Stomach (tissue), 4 donors: ENCODE results near the gene FBXO44.

ENCODE experiments used
- EP300 ChIP-seq: sonication (generic); formaldehyde crosslinking; IDR thresholded peaks from one replicate; pipeline ENCODE4 v1.6.1; 2017; ENCODE audit warnings: antibody characterized with exemption
- TF ChIP-seq, protein P1 (sequence below), 7 experiments: fragments of 450-650 bp in 4 of 7; fragments of 200-600 bp in 3 of 7; sonication (generic) in 3 of 7; IDR thresholded peaks; one replicate each; pipeline ENCODE4 v1.5.1; 2016 to 2019; ENCODE audit warnings: antibody characterized with exemption in 7 of 7, control low read depth in 2 of 7, mild to moderate bottlenecking in 1 of 7

DNA sequence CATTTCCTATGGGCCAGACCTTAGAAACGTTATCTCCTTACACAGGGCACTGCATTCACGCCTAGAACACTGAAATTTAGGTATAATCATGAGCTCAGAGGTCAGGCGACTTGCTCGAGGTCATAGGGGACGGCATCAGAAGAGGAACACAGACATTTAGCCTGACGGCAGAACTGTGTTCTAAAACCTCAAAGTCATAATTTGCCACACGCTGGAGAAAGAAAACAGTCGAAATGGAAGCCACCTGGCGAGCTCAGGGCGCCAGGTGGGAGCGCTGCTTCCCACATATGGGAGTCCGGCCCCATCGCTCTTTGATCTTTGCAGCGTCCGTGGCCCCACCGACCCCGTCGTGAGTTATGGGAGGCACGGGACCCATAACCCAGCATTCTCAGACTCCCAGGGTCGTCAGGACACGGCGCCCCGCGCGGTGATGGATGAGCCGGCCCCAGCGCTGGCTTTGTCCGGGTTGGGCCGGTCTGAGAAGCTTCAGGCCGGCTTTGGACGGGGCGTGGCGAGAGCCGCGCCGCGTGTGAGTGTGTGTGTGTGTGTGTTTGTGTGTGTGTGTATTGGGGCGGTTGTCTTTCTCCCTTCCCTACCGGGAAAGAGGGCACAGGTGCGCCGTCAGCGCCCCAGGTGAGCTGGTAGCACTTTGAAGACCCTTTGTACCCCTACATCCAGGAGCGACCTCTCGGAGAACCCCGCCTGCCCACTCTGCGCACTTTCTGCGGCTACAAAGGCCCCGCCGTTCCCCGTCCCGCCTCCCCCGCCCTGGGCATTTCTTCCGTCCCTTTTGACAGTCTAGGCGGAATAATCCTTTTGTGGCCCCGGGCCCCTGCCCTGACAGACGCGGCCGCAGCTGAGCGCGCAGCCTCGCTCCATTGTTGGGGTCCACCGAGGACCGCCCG lies 36.0 kb downstream of the FBXO44 start:
- TF ChIP-seq, protein P1, sequence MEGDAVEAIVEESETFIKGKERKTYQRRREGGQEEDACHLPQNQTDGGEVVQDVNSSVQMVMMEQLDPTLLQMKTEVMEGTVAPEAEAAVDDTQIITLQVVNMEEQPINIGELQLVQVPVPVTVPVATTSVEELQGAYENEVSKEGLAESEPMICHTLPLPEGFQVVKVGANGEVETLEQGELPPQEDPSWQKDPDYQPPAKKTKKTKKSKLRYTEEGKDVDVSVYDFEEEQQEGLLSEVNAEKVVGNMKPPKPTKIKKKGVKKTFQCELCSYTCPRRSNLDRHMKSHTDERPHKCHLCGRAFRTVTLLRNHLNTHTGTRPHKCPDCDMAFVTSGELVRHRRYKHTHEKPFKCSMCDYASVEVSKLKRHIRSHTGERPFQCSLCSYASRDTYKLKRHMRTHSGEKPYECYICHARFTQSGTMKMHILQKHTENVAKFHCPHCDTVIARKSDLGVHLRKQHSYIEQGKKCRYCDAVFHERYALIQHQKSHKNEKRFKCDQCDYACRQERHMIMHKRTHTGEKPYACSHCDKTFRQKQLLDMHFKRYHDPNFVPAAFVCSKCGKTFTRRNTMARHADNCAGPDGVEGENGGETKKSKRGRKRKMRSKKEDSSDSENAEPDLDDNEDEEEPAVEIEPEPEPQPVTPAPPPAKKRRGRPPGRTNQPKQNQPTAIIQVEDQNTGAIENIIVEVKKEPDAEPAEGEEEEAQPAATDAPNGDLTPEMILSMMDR (IDR thresholded peaks at IDR 0.05) = no peak
- TF ChIP-seq EP300 = no peak
